NCI-H128 (cell line): ENCODE measurements around the gene CAV2.

ENCODE experiments used
- DNase-seq: peaks from one replicate; lab custom pipeline; 2025; ENCODE audit not compliant: unreplicated experiment; lab: John Stamatoyannopoulos, UW

The CAV2 gene

DNA sequence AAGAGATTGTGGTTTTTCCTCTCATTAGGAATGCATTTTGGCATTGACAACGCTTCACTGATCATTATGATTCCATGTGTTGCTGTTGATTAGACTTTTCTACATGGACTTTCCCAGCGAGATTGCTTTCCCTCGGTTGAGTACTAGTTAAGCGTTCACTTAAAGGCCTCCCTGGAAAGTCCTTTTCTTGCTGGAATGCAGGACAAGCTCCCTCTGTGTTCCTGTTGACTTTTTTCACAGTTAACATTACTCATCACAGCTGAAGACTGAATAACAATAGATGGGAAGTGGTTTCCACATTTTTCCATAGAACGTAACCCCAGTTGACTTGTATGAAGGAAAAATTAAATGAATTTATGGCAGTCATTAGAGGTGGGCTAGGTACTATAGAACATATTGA is 22.7 kb downstream of the CAV2 start:
- DNase-seq: no peak

DNA sequence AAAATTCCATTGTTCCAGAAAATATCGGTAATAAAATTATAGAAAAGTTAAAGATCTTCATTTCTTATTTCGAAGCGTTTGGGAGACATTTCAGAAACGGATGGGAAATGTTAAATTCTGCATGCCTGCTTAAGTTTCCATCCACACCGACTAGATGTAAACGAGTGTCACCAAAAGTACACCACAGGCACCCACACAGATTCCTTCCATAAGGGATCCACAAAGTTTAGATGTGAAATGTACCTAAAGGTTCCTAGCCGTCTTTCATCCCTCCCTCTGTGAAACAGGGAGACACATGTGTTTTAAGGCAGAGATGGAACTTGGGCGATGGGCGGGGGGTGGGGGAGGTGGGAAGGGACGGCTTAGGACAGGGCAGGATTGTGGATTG is 24.7 kb downstream of the CAV2 start:
- DNase-seq: no peak

DNA sequence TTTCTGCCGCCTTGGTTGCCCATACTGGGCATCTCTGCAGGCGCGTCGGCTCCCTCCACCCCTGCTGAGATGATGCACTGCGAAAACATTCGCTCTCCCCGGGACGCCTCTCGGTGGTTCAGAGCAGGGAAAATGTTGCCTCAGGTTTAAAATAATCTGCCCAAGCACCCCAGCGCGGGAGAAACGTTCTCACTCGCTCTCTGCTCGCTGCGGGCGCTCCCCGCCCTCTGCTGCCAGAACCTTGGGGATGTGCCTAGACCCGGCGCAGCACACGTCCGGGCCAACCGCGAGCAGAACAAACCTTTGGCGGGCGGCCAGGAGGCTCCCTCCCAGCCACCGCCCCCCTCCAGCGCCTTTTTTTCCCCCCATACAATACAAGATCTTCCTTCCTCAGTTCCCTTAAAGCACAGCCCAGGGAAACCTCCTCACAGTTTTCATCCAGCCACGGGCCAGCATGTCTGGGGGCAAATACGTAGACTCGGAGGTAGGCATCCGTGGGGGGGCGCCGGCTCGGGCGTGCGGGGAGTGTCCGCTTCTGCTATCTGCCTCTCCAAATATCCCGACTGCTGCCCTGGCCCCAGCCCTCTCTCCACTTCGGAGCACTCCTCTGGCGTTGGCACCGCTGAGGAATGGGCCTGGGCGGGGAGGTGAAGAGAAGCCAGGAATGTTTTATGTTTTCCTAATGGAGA is 25.2 kb downstream of the CAV2 start, which contains the start of gene CAV1:
CAV1 (plus strand) TSS at position 428 of the 689 bp plus-strand sequence; CDS start at position 455, 27 bp downstream.
- no peak for DNase-seq

DNA sequence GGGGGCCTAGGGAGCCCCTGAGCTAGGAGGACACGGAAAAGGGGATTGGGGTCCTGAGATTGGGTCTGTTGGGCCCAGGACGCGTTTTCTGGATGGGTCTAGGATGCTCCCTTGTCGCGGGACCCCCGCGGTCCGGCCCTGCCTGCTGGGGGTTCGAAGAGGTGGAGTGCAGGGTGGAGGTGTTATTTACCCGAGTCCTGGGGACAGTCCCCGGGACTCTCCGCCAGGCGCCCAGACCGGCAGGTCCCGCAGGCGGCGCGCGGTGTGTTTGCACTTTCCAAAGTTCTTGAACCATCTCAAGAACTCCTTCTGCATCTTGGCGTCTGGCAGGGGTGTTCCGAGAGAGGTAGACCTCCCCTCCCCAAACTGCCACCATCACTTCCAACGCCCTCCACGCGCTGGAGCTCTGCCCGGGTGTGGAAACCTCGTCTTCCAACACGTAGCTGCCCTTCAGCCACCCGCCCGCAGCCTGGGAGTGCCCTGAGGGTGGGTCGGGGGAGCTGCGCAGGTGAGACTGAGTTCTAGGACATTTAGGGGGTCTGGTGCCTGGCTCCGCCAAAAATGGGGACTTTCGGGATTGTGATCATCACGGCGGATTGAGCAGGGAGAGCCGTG is 25.9 kb downstream of the CAV2 start:
- DNase-seq: no peak

DNA sequence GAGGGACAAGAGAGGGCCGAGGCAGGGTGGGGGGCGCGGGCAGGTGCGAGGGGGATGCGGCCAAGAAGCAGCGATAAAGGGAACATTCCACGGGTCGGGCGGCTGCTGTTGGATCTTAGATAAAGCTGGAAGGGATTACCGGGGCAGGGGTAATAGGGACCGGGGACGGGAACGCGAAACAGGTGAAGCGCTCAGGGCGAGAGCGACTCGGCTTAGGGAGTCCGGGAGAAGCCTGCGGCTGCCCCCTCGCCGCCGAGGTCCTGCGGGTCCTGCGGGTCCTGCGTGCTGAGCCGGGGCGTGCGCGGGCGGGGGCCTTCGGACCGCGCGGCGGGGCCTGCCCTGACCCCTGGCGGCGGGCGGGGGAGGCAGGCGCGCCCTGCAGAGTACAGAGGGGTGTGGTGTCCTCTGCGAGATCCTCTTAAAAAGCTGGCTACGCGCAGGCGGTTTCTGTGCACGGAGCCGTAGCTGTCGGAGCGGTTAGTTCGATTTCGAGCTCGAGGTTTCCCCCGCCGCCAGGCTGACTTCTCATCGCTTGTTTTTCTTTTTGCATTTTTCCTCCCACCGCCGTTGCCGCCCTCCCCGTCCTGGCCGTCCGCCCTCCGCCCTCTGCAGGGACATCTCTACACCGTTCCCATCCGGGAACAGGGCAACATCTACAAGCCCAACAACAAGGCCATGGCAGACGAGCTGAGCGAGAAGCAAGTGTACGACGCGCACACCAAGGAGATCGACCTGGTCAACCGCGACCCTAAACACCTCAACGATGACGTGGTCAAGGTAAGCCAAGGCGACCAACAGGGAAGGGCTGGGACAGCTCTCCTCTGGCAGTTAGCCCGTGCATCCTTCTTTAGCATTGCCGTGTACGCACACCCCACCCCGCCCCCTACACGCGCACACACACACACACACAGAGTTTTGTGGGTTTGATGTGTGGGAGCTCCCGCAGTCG is 26.6 kb downstream of the CAV2 start:
- DNase-seq: no peak

DNA sequence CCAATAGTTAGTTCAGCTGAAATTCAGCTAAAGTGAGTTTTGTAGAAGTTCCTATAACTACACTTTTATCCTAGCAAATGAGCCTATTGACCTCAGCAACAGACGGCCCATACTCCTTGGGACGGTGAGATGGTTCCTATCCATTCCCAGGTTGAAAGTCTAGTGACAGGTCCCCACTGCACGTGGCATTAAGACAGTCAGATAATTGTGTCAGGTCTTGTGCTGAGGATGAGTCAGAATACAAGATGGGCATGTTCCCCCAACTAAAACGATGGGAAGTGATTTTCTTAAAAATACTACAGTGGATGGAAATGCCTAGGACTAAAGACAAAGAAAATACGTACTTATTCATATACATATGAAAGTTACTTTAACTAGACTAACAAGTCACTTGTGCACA is 27.4 kb downstream of the CAV2 start:
- no peak for DNase-seq

DNA sequence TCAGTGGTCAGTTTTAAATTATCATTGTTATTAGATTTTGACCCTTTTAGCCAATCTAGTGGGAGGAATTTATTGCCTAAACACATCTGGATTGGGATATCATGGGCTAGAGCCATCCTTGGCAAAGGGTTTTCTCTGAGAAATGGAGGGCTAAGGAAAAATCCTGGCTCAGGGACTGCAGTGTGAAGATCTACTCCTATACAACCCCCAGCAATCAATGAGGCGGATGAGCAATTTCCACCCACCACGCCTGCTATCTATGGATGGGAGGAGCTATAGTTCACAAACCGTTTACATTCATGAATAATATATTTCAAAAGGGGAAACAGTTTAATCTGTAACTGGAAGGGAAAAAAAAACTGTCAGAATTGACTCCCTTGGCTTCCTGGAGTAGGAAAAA is 28.0 kb downstream of the CAV2 start:
- no peak for DNase-seq

DNA sequence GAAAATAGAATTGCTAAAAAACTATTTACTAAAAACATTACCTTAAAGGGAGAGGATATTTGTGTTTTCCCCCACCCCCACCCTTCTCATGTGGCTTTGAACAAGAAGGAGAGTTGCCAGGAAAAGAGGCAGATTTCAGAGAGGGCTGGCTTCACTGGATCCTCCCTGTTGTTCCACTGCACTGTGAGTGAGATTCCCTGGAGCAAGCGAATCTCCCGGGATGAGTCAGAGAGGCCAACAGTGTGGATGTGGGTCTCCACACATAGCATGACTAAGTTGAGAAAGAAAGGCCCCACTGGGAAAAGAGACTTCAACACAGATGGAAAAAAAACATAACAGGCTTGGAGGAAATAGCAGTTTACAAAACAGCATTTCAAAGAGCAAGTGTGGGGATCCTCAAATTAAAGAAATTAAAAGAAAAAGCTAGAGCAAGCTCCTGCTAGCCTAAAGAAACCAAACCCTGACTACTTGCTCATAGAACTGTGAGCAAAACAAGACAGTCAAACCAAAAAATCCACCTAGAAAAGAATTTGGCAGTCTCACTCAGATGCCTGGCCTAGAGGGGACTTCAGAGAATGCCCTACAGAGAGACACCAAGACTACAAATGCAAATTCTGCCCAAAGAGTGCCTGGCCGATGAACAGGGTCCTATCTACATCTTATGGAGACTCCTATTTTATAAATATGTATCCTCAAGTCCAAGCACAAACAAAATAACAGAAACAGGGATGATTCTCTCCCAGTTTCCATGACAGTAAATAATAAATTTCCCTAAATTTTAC is 28.7 kb downstream of the CAV2 start:
- no peak for DNase-seq

DNA sequence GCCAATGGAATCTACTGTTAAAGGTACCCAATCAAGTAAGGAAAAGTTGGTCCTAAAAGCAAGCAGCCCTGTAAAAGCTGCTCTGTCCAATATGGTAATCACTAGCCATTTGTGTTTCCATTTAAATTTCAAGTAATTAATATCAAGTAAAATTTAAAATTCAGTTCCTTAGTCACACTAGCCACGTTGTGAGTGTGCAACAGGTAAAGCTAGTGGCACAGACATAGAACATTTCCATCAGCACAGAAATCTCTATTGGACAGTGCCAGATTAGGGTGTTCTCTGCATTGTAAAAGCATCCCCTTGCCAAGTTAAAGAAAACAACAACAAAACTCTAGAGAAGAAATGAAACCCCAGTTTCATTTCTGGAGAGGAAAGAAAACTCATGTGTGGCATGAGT is 29.7 kb downstream of the CAV2 start:
- DNase-seq: no peak

DNA sequence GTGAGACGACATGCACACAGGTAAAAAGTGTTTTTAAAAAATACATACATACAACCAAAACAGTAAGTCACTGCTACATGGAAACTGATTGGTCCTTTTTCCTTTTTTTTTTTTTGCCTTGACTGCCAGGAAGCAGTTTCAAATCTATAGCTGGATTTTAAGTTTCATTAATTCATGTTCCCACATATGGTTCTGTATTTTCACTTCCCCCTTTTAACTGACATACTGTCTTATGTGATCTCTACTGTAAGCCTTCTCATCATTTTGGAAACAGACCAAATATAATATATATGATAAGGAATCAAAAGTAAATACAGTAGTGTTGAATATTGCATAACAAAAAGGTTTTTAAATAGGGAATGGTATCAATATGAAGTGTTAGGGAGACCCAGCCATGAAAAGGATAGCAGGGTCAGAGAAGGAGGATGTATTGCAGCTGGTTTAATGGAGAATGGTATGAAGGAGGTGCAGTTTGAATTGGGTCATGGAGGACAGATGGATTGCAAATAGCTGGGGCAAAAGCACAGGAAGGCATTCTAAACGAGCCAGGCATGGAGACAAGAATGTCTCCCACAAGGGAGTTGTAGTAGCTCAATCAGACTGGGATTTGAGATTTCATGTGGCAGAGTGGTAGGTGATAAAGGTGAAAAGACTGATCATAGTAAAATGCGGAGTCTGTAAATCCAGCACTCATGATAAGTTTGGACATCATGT is 30.7 kb downstream of the CAV2 start:
- no peak for DNase-seq

DNA sequence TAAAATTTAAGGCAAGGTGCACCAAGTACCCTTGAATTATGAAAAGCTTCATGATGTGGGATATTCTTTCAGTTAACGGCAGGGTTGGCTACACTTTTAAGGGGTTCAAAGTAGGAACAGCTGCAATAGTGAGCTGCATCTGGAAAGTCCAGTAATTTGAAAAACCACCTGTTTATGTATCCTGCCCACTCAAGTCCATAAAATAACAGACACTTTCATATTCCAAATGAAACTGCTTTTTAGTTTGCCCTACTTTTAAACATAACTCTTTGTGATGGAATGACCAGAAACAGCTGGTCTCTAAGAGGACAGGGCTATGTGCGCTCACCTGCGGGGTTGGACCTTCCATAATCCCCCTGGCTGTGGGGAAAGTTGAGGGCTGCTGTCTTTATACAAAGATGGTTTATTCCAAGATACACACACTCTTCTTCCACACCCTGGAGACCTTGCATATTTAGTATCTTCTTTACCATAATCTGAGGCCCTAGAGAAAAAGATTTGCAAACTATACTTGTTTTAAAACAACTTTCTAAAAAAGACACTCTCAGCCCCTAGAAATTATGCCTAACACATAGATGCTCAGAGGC is 32.7 kb downstream of the CAV2 start:
- no peak for DNase-seq

DNA sequence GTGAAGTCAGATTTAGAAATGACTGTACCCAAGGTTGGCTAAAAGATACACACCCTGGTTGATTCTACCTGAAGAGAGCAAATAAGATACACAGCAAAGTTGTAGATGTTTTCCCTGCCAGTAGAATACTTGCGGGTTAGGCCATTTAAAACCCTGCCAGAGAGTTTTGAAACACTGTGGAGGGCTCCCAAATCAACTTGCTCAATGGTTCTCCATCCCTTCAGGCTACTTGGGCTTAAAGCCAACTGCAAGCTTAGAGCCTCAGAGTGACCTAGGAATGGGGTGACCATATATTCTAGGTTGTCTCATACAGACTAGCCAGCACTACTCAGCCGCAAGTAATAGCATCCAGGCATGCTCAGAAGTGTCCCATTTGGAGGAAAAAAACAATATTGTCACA is 35.3 kb downstream of the CAV2 start:
- DNase-seq: no peak

DNA sequence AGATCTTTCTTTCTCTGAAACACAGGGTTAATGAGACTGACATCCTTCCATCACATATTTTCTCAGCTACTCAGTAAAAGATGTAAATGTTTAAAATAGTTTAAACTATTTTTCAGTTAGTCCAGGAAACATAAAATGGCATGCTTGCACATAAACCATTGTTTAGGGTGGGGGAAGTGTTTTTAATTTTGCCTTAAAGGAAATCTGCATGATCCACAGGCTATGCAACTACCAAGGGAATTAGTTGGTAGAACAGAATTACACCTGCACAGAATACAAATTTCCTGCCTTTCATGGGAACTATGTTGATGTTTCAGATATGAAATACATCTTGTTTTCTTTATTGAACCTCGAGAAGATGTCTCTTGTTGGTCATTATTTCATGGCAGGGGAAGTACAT is 35.9 kb downstream of the CAV2 start:
- DNase-seq: no peak

DNA sequence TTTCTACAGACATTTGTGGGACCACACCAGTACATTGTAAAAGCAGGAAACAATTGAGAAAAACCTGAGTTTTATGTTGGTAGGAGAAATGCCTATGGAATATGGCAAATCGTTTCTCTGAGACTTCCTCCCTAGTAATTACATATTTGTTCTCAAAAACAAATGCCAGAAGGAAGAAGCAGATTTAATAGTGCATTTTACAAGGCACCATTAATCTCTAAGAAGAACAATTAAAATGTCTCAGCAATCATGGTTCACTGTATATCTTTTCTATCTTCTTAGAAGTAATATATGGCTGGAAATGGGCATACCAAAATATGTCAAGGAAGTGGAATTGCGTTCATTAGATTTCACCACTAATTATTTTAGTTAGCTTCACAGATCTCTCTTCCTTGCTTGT is 38.6 kb downstream of the CAV2 start:
- DNase-seq: no peak

DNA sequence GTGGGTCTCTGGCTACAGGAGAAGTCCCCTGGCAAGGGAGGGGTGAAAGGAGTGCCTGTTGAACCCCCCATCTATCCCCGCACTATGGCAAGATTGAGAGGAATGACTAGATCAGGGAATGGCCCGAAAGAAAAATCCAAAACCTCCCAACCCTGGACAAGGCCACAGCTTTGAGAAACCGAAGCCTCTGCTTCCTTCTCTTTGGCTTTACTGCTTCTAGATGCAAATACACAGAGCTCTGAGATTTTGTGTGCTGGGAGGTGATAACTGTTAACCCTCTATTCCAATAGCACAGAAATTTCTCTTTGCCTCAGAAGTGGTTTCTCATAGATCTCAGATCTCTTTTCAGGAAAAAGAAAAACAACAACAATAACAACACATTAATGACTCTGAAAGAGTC is 40.3 kb downstream of the CAV2 start:
- no peak for DNase-seq

DNA sequence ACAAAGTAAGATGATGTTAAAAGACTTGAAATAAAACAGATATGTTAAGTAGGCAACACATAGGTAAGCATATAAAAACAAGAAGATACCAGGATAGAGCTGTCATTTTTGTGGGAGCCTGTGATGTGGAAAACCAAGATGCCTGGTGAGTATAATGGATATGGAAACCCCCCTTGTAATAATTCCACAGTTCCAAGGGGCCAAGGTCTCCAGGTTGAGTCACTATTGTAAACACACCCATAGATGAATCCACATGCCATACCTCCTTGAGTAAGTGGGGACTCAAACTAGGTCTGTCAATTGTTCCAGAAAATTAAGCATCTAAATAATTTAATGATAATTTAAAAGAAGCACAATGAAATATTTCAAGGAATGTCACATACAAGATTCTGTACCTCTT is 41.2 kb downstream of the CAV2 start:
- DNase-seq: no peak

DNA sequence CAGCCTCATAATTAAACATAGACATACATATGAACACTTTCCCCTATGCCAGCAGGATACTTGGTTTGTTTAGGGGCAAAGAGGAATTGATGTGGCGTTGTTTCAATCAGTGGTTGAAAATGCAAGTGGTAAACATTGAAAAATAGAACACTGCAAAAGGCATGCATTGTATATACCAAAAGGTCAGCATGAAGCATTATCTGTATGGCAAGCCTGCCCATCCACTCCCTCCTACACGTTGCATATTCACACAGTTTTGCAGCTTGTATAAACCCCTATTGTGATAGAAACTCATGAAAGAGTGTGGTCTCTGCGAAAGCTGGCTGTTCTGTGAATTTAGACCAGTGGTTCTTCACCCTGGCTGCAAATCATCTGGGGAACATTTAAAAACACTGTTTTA is 42.4 kb downstream of the CAV2 start:
- no peak for DNase-seq

DNA sequence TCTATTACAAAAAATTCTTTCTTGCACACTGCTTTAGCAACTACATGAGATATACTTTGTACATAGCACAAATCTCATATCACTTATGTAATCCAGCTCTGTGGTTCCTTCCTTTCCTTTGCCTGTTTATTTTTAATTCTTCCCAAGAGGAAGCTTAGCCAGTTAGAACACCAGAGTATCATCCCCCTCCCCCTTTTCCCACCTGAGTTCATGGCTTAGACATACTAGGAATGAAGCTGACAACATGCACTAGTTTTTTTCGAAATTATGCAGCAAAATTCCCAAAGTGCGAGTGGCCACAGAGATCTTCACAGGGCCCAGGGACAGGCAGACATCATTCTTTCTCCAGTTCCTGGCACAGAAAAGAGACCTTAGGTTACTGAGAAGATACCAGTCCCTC is 43.1 kb downstream of the CAV2 start:
- DNase-seq: no peak

DNA sequence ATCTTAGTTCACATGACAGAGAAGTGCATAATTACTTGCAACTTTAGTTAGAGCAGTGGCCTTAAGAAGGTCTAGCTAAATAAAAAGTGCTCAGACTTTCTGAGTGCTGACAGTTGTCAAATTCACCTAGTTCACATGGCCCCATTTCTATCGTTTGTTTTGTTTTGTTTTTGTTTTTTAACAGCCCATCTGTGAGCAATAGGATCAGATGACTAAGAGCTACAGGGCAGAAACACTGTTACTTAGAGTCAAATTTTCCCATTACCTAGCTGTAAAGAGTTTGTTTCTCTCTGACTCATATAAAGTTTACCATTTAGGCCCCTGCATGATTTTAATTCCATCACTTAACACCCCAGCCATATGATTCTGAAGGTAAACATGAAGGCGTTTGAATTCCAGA is 44.1 kb downstream of the CAV2 start:
- no peak for DNase-seq

DNA sequence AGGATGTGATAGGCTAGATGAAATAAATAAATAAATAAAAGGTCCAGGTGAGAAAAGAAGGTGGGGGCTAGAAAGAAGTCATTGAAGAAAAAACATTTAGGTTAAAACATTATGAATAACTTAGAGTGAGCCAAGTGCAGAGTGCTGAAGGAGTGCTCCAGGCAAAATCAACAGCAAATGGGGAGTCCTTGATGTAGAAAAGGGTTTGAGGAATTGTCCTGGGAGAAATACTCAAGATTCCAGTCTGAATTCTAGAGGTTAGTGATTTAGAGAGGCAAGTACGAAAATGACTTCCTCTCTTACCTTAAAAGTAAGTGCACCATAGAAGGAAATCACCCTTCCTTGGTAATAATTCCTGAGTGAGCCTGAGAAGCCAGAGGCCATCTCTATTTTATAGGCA is 44.9 kb downstream of the CAV2 start:
- DNase-seq: no peak
